SJSA1 (cell line): ENCODE results near the gene C1QB. TPM values are rescaled to one million over a fixed set of nuclear protein-coding genes. Genes with fewer than 3 reads are reported as not detected.

Experiments
- DNase-seq, 2 experiments: peaks; one replicate each; pipeline ENCODE4 v3.0.0-alpha.2; 2015 to 2020; ENCODE audit warnings: low spot score in 2 of 2, low read depth in 1 of 2
- H3K27ac ChIP-seq: fragments of 250-450 bp; sonication (Bioruptor Pico); 2 replicates; pipeline ENCODE4 v1.5.1; 2020; ENCODE audit warnings: mild to moderate bottlenecking, moderate library complexity
- H3K27me3 ChIP-seq: fragments of 250-450 bp; sonication (Bioruptor Pico); replicated peaks from 2 replicates; pipeline ENCODE4 v1.5.1; 2020; ENCODE audit warnings: mild to moderate bottlenecking, moderate library complexity
- H3K36me3 ChIP-seq: fragments of 250-450 bp; sonication (Bioruptor Pico); 2 replicates; pipeline ENCODE4 v1.5.1; 2020; ENCODE audit warnings: mild to moderate bottlenecking
- H3K4me1 ChIP-seq: fragments of 250-450 bp; sonication (Bioruptor Pico); replicated peaks from 2 replicates; pipeline ENCODE4 v1.6.1; 2021; ENCODE audit warnings: mild to moderate bottlenecking
- H3K4me3 ChIP-seq: fragments of 250-450 bp; sonication (Bioruptor Pico); 2 replicates; pipeline ENCODE4 v1.5.1; 2020; ENCODE audit warnings: mild to moderate bottlenecking
- H3K9me3 ChIP-seq: fragments of 250-450 bp; sonication (Bioruptor Pico); replicated peaks from 2 replicates; pipeline ENCODE4 v1.5.1; 2020; ENCODE audit warnings: mild to moderate bottlenecking
- total RNA-seq: library from RNA; depleted of rRNA; stranded (reverse); fragments of >200 nt; shearing (Covaris generic); gene quantifications from 2 replicates; pipeline ENCODE4 v1.2.3, GENCODE V29; 2014

Gene C1QB
- total RNA-seq, 1 experiment from 2014 or later: not detected

- no peak overlapping the region for H3K27ac ChIP-seq
- H3K4me1 ChIP-seq: no peaks in the 10 kb centered on the region
- no peak overlapping the region for H3K4me3 ChIP-seq
- H3K9me3 ChIP-seq: no peaks in the 10 kb centered on the region
- H3K27me3 ChIP-seq: no peaks in the 10 kb centered on the region
- DNase-seq: no peak
- no peaks in the 10 kb centered on the region for H3K36me3 ChIP-seq
These were observed 28.7 kb downstream of the C1QB start for GRCh38 chr1:22681556-22682276.

- no peak overlapping the region for H3K27ac ChIP-seq
- H3K36me3 ChIP-seq: no peaks in the 10 kb centered on the region
- H3K9me3 ChIP-seq: no peaks in the 10 kb centered on the region
- no peaks in the 10 kb centered on the region for H3K4me1 ChIP-seq
- H3K4me3 ChIP-seq: no peak overlapping the region
- no peaks in the 10 kb centered on the region for H3K27me3 ChIP-seq
- DNase-seq: no peak
These were observed 30.5 kb downstream of the C1QB start for GRCh38 chr1:22683547-22683946.

- no peaks in the 10 kb centered on the region for H3K36me3 ChIP-seq
- H3K4me3 ChIP-seq: no peak overlapping the region
- H3K27ac ChIP-seq: no peak overlapping the region
- DNase-seq: no peak
- no peaks in the 10 kb centered on the region for H3K27me3 ChIP-seq
- H3K4me1 ChIP-seq: peaks cover 5% of the 10 kb centered on the region
- H3K9me3 ChIP-seq: no peaks in the 10 kb centered on the region
These were observed 32.6 kb downstream of the C1QB start for GRCh38 chr1:22685591-22686059.

DNA sequence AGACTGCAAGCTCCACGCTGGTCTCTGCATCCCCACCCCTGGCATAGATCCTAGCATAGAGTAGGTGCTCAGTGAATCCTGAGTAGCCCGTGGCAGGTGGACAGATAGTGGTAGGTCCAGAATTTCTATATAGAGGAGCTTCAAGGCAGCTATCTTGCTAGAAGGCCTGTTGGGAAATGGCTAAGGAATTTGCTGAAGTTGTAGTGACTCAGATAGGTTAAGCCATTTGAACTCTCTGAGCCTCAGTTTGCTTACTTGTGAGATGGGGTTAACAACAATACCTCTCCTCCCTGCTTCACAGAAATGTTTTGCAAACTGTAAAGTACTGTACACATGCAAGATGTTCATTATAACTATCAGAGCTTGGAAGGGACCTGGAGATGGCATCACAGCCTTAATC lies 34.2 kb downstream of the C1QB start:
- no peak for DNase-seq
- Histone ChIP-seq H3K27ac (no peak overlapping the region), H3K4me1 (peaks cover 5% of the 10 kb centered on the region), H3K9me3 (no peaks in the 10 kb centered on the region), H3K36me3 (no peaks in the 10 kb centered on the region), H3K4me3 (no peak overlapping the region), H3K27me3 (no peaks in the 10 kb centered on the region)

DNA sequence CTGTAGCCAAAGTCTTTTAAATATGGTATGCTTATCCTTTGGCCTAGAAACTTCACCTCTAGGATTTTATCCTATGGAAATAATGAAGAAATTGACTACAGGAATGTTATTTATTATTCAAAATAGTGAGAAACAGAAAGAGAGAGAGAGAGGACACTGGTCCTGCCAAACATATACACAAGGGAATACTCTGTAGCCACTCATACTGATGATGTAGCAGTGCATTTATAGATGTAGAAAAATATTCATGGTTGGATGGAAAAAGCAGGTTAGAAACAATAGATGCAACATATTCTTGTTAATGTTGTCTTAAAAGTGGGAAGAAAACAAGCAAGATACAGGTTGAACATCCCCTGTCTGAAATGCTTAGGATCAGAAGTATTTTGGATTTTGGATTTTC lies 35.4 kb downstream of the C1QB start:
- H3K27me3 ChIP-seq: no peaks in the 10 kb centered on the region
- H3K27ac ChIP-seq: no peak overlapping the region
- peaks cover 6% of the 10 kb centered on the region for H3K4me1 ChIP-seq
- no peaks in the 10 kb centered on the region for H3K9me3 ChIP-seq
- no peaks in the 10 kb centered on the region for H3K36me3 ChIP-seq
- no peak for DNase-seq
- no peak overlapping the region for H3K4me3 ChIP-seq

DNA sequence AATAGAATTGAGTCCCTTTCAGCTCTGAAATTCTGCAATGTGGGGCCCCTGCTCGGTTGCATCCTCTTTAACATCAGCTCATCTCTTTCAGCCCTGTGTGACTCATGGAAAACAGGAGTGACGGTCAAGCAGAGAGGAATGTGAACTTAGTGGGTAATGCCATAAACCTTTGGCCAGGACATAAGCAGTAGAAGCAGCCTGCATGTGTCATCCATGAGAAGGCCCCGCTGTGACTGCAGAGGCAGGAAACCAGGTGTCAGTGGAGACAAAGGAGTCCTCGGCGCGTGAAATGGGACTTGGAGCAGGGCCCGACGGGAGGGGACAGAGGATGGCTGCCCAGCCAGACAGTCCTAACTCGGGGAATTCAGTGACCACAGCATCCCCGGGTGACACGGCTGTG lies 36.5 kb downstream of the C1QB start:
- Histone ChIP-seq H3K36me3 (no peaks in the 10 kb centered on the region), H3K4me1 (peaks cover 8% of the 10 kb centered on the region), H3K27ac (peak overlapping the region; percentile 15; the same call in 1 of the 2 replicates), H3K27me3 (no peaks in the 10 kb centered on the region), H3K9me3 (no peaks in the 10 kb centered on the region), H3K4me3 (no peak overlapping the region)
- DNase-seq: peak; percentile 68 to 85

DNA sequence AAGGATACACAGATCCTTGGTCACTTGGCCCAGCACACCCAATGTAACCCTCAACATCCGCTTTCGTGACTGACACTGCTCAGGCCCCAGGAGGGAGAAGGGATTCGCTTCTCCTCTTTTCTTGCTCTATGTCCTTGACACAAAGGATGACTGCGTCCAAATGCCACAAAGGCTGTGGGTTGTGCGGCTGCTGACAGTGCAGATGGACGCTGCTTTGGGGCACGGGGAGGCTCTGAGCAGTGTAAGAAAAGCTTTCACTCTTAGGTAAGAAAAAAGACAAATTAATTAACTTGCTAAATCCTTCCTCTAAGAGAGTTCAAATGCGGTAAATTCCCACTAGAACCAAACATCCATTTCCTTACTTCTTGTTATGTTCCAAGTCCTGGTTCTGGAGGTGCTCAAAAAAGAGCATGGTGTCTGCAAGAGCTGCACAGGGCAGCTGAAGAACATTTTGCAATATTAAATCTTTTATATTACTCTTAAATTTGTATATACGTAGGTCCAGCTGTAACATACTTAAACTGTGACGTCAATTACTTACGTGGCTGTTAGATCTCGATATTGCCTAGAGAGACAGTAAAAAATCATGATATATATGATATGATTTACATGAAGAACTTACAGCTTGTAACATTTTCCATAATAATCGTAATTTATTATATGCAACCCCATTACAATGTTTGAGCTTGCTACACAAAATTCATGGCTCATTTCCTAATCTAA lies 38.2 kb downstream of the C1QB start:
- Histone ChIP-seq H3K27me3 (no peaks in the 10 kb centered on the region), H3K36me3 (no peaks in the 10 kb centered on the region), H3K9me3 (no peaks in the 10 kb centered on the region), H3K27ac (no peak overlapping the region), H3K4me1 (peaks cover 8% of the 10 kb centered on the region), H3K4me3 (no peak overlapping the region)
- DNase-seq: no peak

DNA sequence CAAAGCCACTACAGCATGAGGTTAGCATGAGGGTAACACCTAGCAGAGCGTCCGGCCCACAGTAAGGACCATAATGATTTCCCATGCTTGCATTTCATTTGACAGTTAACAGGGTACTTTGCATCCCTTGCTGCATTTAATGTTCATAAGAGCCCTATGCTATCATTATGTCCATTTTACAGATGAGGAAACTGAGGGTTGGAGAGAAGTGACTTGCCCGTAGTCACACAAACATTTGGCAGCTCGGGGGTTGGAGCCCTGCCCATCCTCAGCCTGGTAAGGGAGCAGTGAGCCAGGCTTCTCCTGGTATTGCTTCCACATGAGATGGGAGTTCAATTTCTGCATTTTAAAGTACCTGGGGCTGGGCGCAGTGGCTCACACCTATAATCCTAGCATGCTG lies 41.1 kb downstream of the C1QB start:
- Histone ChIP-seq H3K36me3 (no peaks in the 10 kb centered on the region), H3K4me3 (no peak overlapping the region), H3K9me3 (no peaks in the 10 kb centered on the region), H3K27ac (no peak overlapping the region), H3K4me1 (peaks cover 8% of the 10 kb centered on the region), H3K27me3 (no peaks in the 10 kb centered on the region)
- DNase-seq: no peak

DNA sequence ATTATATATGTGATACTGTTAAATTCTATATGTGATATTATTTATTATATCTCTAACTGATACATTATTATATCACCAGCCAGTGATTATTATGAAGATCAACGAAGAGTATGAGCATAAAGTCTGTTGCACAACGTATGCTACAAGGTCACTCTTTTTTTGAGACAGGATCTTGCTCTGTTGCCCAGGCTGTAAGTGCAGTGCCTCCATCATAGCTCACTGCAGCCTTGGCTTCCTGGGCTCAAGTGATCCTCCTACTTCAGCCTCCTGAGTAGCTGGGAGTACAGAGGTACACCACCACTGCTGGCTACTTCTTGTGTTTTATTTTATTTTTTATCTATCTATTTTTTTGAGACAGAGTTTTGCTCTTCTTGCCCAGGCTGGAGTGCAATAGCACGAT lies 43.6 kb downstream of the C1QB start:
- Histone ChIP-seq H3K27me3 (no peaks in the 10 kb centered on the region), H3K27ac (no peak overlapping the region), H3K36me3 (no peaks in the 10 kb centered on the region), H3K4me3 (no peak overlapping the region), H3K4me1 (peaks cover 3% of the 10 kb centered on the region; the same call in 1 of the 2 replicates), H3K9me3 (no peaks in the 10 kb centered on the region)
- no peak for DNase-seq

GRCh38 chr1:22697980-22698379 lies 44.9 kb downstream of the C1QB start:
- no peak overlapping the region for H3K27ac ChIP-seq
- DNase-seq: no peak
- no peaks in the 10 kb centered on the region for H3K36me3 ChIP-seq
- no peak overlapping the region for H3K4me3 ChIP-seq
- no peaks in the 10 kb centered on the region for H3K27me3 ChIP-seq
- H3K9me3 ChIP-seq: no peaks in the 10 kb centered on the region
- peaks cover 3% of the 10 kb centered on the region; the same call in 1 of the 2 replicates for H3K4me1 ChIP-seq

- Histone ChIP-seq H3K4me1 (no peaks in the 10 kb centered on the region), H3K36me3 (no peaks in the 10 kb centered on the region), H3K4me3 (no peak overlapping the region), H3K27me3 (no peaks in the 10 kb centered on the region), H3K9me3 (no peaks in the 10 kb centered on the region), H3K27ac (no peak overlapping the region)
- no peak for DNase-seq
These were observed 46.9 kb downstream of the C1QB start for GRCh38 chr1:22699681-22700520.

DNA sequence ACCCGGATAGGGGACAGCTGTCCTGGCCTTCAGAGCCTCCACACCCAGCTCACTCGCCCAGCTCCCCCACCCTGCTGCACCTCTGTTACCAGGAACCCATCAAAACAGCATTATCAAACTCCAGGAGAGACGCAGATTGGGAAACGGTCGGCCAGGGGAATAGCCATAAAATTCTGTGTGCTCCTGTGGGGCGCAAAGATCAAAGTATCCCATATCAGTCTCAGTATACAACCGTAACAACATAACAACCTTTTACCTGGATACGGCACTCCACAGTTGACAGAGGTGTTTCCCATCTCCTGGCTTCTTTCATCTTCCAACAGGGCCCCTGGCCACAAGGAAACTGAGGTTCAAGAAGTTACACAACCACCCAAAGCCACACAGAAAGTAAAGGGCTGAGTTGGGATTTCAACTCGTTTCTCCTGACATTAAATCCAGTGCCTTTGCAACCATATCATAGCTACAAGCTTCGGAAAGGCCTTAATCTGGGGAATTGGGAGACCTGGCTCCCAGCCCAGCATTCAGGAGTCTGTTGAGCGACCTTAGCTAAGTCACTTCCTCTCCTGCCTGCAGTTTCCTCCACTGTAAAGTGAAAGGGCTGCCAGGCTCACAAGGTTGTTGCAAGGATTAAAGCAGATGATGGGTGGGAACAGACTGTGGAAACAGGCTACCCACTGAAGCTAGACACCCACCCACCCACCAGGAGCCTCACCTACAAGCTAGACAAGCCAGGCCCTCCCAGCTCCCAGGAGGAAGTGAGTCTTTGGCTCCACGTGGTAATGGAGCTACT lies 49.5 kb downstream of the C1QB start:
- Histone ChIP-seq H3K27ac (no peak overlapping the region), H3K36me3 (no peaks in the 10 kb centered on the region), H3K4me1 (no peaks in the 10 kb centered on the region), H3K27me3 (no peaks in the 10 kb centered on the region), H3K4me3 (no peak overlapping the region), H3K9me3 (no peaks in the 10 kb centered on the region)
- DNase-seq: no peak

- Histone ChIP-seq H3K4me3 (no peak overlapping the region), H3K36me3 (no peaks in the 10 kb centered on the region), H3K27me3 (peaks cover 2% of the 10 kb centered on the region; the same call in 1 of the 2 replicates), H3K9me3 (no peaks in the 10 kb centered on the region), H3K4me1 (no peaks in the 10 kb centered on the region), H3K27ac (no peak overlapping the region)
- DNase-seq: peak; percentile 66 to 88
These were observed 51.5 kb downstream of the C1QB start for GRCh38 chr1:22704440-22705067.
